GM21447 (cell line): ENCODE data around the gene ABLIM1.
"Not testable (repeated sequence)": the region's sequence is repeated elsewhere in the genome, so short reads cannot be mapped to it uniquely, and the experiment has no call there.

ENCODE experiments used
- ATAC-seq: cut with Tn5 transposase; IDR thresholded peaks from one replicate; pipeline ENCODE4 v1.9.1; 2021; ENCODE audit not compliant: unreplicated experiment

Gene ABLIM1

DNA sequence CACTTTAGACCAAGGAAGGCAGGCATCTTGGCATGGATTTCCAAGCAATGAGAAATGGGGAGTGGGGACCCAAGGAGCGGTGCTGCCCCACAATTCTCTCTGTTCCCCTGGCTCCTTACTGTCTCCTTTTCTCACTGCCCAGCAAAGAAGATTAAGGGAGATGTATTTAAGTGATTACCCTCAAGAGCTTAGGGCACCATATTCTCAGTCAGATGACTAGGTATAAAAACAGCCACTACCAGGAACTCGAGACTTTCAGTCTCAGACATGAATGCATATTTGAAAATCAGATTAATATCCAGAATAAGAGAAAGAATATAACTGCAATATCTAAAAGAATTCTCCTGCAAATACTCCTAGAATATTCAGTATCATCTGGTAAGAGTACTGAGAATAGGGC is at the start of gene ABLIM1:
TSS of gene ABLIM1 (minus strand) at position 101 of the 400 bp plus-strand sequence. CDS start at position 26, 75 bp downstream.
- ATAC-seq: no peak

- ATAC-seq: no peak
Measured at GRCh38 chr10:114706458-114707055, 48.5 kb upstream of the ABLIM1 start.

GRCh38 chr10:114704679-114705078 is 46.6 kb upstream of the ABLIM1 start:
- no peak for ATAC-seq

DNA sequence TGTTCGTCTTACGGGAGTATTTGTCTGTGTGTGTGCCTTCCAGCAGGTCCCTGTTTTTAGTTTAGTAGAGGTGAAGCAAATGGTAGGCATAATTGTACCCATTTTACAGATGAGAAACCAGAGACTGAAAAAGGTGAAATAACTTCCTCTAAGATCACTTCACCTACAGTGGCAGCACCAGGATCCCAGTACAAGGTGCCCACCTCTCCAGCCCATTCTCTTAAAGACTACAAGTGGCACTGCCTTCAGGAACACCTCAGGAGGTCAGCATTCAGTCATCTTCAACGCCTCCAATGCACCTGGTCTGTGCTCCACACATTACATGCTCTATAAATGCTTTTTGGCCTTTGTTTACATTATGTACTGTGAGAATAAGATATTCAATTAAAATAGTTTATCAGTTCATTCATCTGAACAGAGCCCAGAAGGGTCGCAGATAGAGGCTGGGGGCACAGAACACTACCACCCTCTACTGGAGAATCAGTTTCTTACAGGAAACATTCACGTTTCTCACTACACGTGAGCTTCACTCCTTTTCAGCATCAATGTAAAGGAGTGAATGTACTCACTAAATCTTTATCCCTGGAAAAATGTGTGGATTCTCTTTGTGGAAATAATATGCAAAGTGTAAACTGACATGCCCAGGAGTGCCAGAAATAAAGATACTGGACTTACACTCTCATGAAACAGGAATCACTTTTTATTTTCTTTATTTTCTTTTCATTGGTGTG is 45.5 kb upstream of the ABLIM1 start:
- ATAC-seq: no peak

- ATAC-seq: no peak
Measured at GRCh38 chr10:114698271-114699061, 40.4 kb upstream of the ABLIM1 start.

- no peak for ATAC-seq
Measured at GRCh38 chr10:114697061-114697598, 39.1 kb upstream of the ABLIM1 start.

DNA sequence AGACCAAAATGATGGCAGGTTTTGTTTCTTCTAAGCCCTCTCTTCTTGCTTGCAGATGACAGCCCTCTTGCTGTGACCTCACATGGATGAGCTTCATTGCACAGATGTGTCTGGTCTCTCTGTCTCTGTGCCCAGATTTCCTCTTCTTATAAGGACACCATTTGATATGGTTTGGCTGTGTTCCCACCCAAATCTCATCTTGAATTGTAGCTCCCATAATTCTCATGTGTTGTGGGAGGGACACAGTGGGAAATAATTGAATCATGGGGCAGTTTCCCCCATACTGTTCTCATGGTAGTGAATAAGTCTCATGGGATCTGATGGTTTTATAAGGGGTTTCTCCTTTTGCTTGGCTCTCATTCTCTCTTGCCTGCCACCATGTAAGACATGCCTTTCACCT is 38.2 kb upstream of the ABLIM1 start:
- ATAC-seq: not testable (repeated sequence)

- peak; percentile 53 for ATAC-seq
Measured at GRCh38 chr10:114694752-114695151, 36.7 kb upstream of the ABLIM1 start.

- ATAC-seq: no peak
Measured at GRCh38 chr10:114694062-114694461, 36.0 kb upstream of the ABLIM1 start.

GRCh38 chr10:114691442-114691941 is 33.4 kb upstream of the ABLIM1 start:
- ATAC-seq: no peak

GRCh38 chr10:114688786-114689185 is 30.7 kb upstream of the ABLIM1 start:
- no peak for ATAC-seq

DNA sequence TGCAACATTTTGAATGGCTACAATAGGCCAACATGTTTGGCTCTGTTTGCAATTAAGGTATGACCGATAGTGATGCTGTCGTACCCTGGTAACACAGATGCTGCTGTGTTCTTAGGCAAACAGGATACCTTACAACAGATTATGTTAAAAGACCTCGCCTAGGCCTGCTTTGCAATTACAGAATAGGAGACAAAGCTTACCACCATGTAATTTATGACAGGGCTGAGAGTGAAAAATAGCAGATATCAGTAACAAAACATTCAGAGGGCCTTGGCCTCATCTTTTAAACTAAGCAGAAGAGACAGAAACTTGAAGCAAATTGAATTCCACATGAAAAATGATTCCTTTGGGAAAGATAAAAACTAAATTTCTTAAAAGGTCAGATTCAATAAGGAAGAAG is 29.4 kb upstream of the ABLIM1 start:
- ATAC-seq: no peak

GRCh38 chr10:114686013-114686412 is 27.9 kb upstream of the ABLIM1 start:
- no peak for ATAC-seq

GRCh38 chr10:114685456-114685855 is 27.4 kb upstream of the ABLIM1 start:
- no peak for ATAC-seq

DNA sequence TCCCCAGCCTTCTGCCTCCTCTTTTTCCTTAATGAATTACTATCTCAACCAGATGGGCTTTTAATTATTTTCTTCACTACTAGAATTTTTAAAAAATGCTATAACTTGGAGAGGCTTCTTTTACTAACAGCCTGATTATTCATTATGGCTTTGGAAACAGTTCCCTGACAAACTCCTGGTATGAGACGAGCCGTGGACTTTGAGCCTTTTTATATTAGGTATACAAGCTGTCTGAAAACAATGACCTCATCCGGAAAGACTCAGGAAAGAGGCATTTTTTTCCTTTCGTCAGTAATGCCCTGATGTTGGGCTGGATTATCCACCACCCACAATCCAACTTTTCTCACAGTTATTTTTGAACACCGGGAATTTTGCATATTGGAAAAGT is 26.7 kb upstream of the ABLIM1 start:
- ATAC-seq: no peak

DNA sequence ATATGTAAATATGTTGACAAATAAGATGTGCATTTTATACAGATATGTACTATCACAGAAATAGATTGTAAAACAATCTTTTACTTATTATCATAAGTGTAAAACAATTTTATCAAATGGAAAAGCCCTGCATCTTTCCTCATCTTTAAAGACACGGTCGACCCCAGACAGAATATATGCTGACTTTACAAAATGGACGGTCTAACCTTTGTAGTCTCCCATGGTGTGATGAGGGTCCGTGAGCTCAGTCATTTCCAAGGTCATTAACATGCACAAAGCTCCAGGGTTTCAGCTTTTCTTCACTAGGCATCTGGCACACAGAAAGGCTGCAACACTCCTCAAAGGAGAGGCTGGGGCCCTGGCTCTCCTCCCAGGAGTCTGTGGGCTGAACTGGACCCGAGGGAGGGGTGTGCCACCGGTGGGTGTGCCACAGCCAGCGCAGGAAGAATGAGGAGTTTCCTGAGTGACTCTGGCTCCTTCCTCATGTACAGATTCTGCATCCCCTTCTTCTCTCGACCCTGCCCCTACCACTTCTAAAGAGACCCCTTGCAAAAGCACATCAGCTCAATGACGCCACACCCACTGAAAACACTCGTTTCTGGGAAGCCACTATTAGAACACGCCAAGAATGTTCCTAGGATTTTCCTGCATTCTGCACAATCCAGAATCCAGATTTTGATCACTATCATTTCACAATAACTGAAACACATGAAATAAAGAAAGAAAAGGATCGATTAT is 26.2 kb upstream of the ABLIM1 start:
- ATAC-seq: no peak

GRCh38 chr10:114683593-114683992 is 25.5 kb upstream of the ABLIM1 start:
- ATAC-seq: no peak

DNA sequence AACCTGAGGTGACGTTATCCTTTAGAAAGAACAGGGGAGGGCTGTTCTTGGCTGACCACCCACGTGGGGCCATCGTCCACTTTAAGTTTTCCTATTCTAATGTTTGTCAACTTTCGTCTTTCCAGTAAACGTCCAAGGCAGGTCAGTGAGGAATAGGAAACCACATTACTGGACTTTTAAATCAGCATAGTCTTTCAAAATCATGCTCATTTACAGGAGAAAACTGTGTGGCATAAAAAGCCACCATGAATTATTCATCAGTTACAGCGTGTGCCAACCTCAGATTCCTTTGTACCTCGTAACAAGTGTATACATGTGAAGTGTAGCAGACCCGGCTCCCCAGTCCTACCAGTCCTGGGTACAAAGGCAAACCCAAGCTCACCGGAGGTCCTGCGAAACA is 25.1 kb upstream of the ABLIM1 start:
- no peak for ATAC-seq

DNA sequence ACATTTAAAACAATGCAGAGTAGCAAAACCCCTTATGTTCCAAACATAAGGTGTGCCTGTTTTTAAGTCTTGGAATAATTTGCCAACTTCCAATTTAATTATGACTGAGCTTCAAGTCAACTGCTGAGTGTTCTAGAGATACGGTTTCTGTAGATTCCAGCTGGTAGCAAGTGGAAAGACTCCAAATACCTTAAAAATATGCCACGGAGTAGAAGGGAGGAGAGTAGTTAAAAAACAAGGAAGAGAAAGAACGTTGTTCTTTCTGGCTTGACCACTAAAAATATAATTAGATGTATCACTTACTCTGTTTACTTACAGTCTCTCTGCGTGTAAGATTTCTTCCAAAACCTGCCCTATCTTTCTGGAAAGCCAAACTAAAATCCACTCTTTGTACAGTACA is 24.5 kb upstream of the ABLIM1 start:
- ATAC-seq: no peak

GRCh38 chr10:114682121-114682520 is 24.0 kb upstream of the ABLIM1 start:
- no peak for ATAC-seq

DNA sequence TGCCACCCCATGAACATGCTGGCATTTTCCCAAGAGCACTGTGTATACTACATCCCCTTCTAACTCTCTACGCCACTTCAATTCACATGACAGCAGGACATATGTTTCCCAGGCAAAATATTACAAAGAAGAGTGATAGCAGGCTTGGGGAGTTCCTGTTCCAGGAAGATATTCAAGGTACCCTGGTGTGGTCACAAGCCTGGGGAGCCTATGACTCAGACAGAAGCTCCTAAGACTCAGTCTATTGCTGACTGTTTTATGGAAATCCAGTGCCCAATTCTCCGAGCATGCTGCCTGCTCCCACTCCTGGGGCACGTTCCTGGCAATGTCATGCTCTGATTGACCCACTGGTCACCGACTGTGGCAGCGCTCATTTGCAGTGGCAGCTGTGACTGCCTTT is 23.5 kb upstream of the ABLIM1 start:
- no peak for ATAC-seq
